ENCODE measurements around the gene LNX1. TPM values are rescaled to one million over a fixed set of nuclear protein-coding genes. Genes with fewer than 3 reads are reported as not detected.

LNX1 gene
- total and polyA plus RNA-seq, 9 of the 15 experiments (the other 6 are each of a cell fraction or from before 2014, with no cell fraction given), result 0.40 to 3.6 (median 2.2) TPM

DNA sequence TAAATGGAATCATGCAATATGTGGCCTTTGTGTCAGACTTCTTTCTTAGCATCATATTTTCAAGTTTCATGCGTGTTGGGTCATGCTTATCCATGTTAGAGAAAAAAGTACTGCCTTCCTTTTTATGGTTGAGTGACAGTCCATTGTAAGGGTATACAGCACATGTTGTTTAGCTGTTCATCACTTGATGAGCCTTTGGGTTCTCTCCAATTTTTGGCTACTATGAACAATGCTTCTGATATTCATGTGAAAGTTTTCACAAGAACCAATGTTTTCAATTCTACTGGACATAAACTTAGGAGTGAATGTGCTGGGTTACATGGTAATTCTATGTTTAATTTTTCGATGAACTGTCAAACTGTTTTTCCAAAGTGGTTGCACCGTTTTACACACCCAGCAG is 28.1 kb upstream of the LNX1 start:
- ATAC-seq (no peak), FAIRE-seq (no peak), DNase-seq (ENCODE audit: extremely low read depth in 1 of 4, low spot score in 3 of 4) (no peak)
- H3K27ac ChIP-seq (ENCODE audit: extremely low read depth, low read depth, low read length), result no peak overlapping the region
- no peaks in the 10 kb centered on the region for H4K20me1 ChIP-seq (replicated peaks; ENCODE audit: control insufficient read depth, insufficient read depth, low read length)
- no peak overlapping the region for H3K4me3 ChIP-seq
- no peaks in the 10 kb centered on the region for H3K36me3 ChIP-seq (ENCODE audit: control insufficient read depth, insufficient read depth, low read length)
- TF ChIP-seq, protein P1, sequence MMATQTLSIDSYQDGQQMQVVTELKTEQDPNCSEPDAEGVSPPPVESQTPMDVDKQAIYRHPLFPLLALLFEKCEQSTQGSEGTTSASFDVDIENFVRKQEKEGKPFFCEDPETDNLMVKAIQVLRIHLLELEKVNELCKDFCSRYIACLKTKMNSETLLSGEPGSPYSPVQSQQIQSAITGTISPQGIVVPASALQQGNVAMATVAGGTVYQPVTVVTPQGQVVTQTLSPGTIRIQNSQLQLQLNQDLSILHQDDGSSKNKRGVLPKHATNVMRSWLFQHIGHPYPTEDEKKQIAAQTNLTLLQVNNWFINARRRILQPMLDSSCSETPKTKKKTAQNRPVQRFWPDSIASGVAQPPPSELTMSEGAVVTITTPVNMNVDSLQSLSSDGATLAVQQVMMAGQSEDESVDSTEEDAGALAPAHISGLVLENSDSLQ (IDR thresholded peaks at IDR 0.05), result peak; percentile 28; the same call in 1 of the 2 replicates
- no peak for TF ChIP-seq THRAP3 (IDR thresholded peaks at IDR 0.05; ENCODE audit: borderline replicate concordance)
- in situ Hi-C loops (cut with MboI) (no loop called here), intact Hi-C loops (cut with micrococcal nuclease) (no loop called here)
- BruUV-seq (replicated peaks), result no TSS peak
- WGBS (ENCODE audit: insufficient coverage, low coverage, missing lambda C conversion rate), result 0% methylated on average over 3 of the region's 3 CpGs
- H3K9me1 ChIP-seq (ENCODE audit: control insufficient read depth, insufficient read depth, low read length), result no peaks in the 10 kb centered on the region
- ChIA-PET CTCF (ENCODE audit: low intra/inter-chr PET ratio) (no interaction called here), POLR2A (interaction anchor here (1.1 kb wide), 1 partner anchor 8 kb away, joined by 3 read pairs; no protein-coding TSS in a partner anchor)
- no peaks in the 10 kb centered on the region for H3K27me3 ChIP-seq (ENCODE audit: control insufficient read depth in 2 of 2, insufficient read depth in 2 of 2, low read length in 2 of 2)
- H3K9me3 ChIP-seq (replicated peaks; ENCODE audit: control insufficient read depth, insufficient read depth, low read depth, low read length), result no peaks in the 10 kb centered on the region
- H3K4me1 ChIP-seq (replicated peaks in 1 of 2; ENCODE audit: control insufficient read depth in 2 of 2, insufficient read depth in 2 of 2, low read length in 2 of 2), result no peaks in the 10 kb centered on the region
- no peaks in the 10 kb centered on the region for H3K79me2 ChIP-seq (ENCODE audit: control insufficient read depth, insufficient read depth, low read length)
- H3K4me2 ChIP-seq (ENCODE audit: insufficient read depth, low read length), result no peak overlapping the region
- no peak overlapping the region for H3K9ac ChIP-seq (ENCODE audit: insufficient read depth in 1 of 2, low read depth in 2 of 2, low read length in 2 of 2)
- H2AFZ ChIP-seq (ENCODE audit: low read depth, low read length), result no peak overlapping the region

- intact Hi-C loops (cut with micrococcal nuclease), result no loop called here
- POLR2A ChIA-PET, result interaction anchor here (1.1 kb wide), 1 partner anchor 9 kb away, joined by 3 read pairs; no protein-coding TSS in a partner anchor
- no peak for TF ChIP-seq CLOCK (CRISPR knock-in tag; IDR thresholded peaks at IDR 0.05; ENCODE audit: borderline replicate concordance)
- TF ChIP-seq ZNF232 (CRISPR knock-in tag; IDR thresholded peaks at IDR 0.05), result no peak
- no peak for TF ChIP-seq ZNF551 (CRISPR knock-in tag; IDR thresholded peaks at IDR 0.05)
- TF ChIP-seq ETS2 (tag; IDR thresholded peaks at IDR 0.05; ENCODE audit: borderline replicate concordance, poor library complexity, severe bottlenecking), result no peak
- no peak for TF ChIP-seq RBM17 (IDR thresholded peaks at IDR 0.05; ENCODE audit: borderline replicate concordance, low read depth, low read length)
- no peak for TF ChIP-seq PHF8 (IDR thresholded peaks at IDR 0.05; ENCODE audit: borderline replicate concordance, low read length)
- no peak for TF ChIP-seq HMBOX1 (IDR thresholded peaks at IDR 0.05)
- TF ChIP-seq HNRNPL (IDR thresholded peaks at IDR 0.05; ENCODE audit: low read depth, low read length), result no peak
- TF ChIP-seq TAF1 (IDR thresholded peaks at IDR 0.05; ENCODE audit: control insufficient read depth, extremely low read depth, insufficient read depth, low read length, severe bottlenecking), result no peak
These were observed 27.0 kb upstream of the LNX1 start for GRCh38 chr4:53618321-53618720.

More at GRCh38 chr4:53618321-53618720, 27.0 kb upstream of the LNX1 start:
- H3K9ac ChIP-seq (ENCODE audit: insufficient read depth in 1 of 2, low read depth in 2 of 2, low read length in 2 of 2), result no peak overlapping the region
- H3K4me1 ChIP-seq (replicated peaks in 1 of 2; ENCODE audit: control insufficient read depth in 2 of 2, insufficient read depth in 2 of 2, low read length in 2 of 2), result no peaks in the 10 kb centered on the region
- no peak overlapping the region for H2AFZ ChIP-seq (ENCODE audit: low read depth, low read length)
- no peak for FAIRE-seq
- H3K9me1 ChIP-seq (ENCODE audit: control insufficient read depth, insufficient read depth, low read length), result no peaks in the 10 kb centered on the region
- H3K79me2 ChIP-seq (ENCODE audit: control insufficient read depth, insufficient read depth, low read length), result no peaks in the 10 kb centered on the region
- BruUV-seq (replicated peaks), result no TSS peak
- H3K27ac ChIP-seq (ENCODE audit: extremely low read depth, low read depth, low read length), result no peak overlapping the region
- no peak overlapping the region for H3K4me3 ChIP-seq
- H4K20me1 ChIP-seq (replicated peaks; ENCODE audit: control insufficient read depth, insufficient read depth, low read length), result no peaks in the 10 kb centered on the region
- no peak overlapping the region for H3K4me2 ChIP-seq (ENCODE audit: insufficient read depth, low read length)
- H3K36me3 ChIP-seq (ENCODE audit: control insufficient read depth, insufficient read depth, low read length), result no peaks in the 10 kb centered on the region
- CTCF ChIA-PET (ENCODE audit: low intra/inter-chr PET ratio), result no interaction called here
- in situ Hi-C loops (cut with MboI), result no loop called here
- no peak for DNase-seq (ENCODE audit: extremely low read depth in 1 of 4, low spot score in 3 of 4)
- H3K27me3 ChIP-seq (ENCODE audit: control insufficient read depth in 2 of 2, insufficient read depth in 2 of 2, low read length in 2 of 2), result no peaks in the 10 kb centered on the region
- no peak for ATAC-seq
- 0% methylated on average over 1 of the region's 1 CpG for WGBS (ENCODE audit: insufficient coverage, low coverage, missing lambda C conversion rate)
- no peaks in the 10 kb centered on the region for H3K9me3 ChIP-seq (replicated peaks; ENCODE audit: control insufficient read depth, insufficient read depth, low read depth, low read length)
